CD14-positive monocyte (primary cell): ENCODE data around the gene GMEB2. TPM values are rescaled to one million over a fixed set of nuclear protein-coding genes. Genes with fewer than 3 reads are reported as not detected.

Experiments
- DNase-seq, 3 donors: peaks; one replicate each; pipeline ENCODE4 v3.0.0-alpha.2; 2011 to 2022
- H2AFZ ChIP-seq: 2 replicates; pipeline ENCODE4 v1.6.0; 2012; ENCODE audit warnings: mild to moderate bottlenecking, low read depth, low read length, inconsistent platforms; ENCODE audit not compliant: insufficient read depth, poor library complexity, severe bottlenecking
- H3K27ac ChIP-seq, 2 donors: 1 replicate in 1 of 2; 2 replicates in 1 of 2; pipeline ENCODE4 v1.5.1; 2012 to 2013; ENCODE audit warnings: low read length in 2 of 2, control low read depth in 1 of 2, inconsistent platforms in 1 of 2, low read depth in 1 of 2, mild to moderate bottlenecking in 1 of 2
- H3K27me3 ChIP-seq, 2 donors: one replicate each; pipeline versions ENCODE4 v1.6.0 to v1.6.1; 2011 to 2013; ENCODE audit warnings: low read length in 2 of 2; ENCODE audit not compliant: control insufficient read depth in 2 of 2, insufficient read depth in 2 of 2
- H3K36me3 ChIP-seq, 2 donors: replicated peaks in 1 of 2; 1 replicate in 1 of 2; 2 replicates in 1 of 2; pipeline versions ENCODE4 v1.5.1 to v1.6.1; 2012 to 2013; ENCODE audit warnings: low read length in 2 of 2, control low read depth in 1 of 2, inconsistent platforms in 1 of 2, mild to moderate bottlenecking in 1 of 2; ENCODE audit not compliant: insufficient read depth in 2 of 2, control insufficient read depth in 1 of 2
- H3K4me1 ChIP-seq, 2 donors: 1 replicate in 1 of 2; 2 replicates in 1 of 2; pipeline versions ENCODE4 v1.5.1 to v1.6.1; 2012 to 2013; ENCODE audit warnings: low read length in 2 of 2, control low read depth in 1 of 2, inconsistent platforms in 1 of 2, mild to moderate bottlenecking in 1 of 2, moderate library complexity in 1 of 2; ENCODE audit not compliant: insufficient read depth in 2 of 2, control insufficient read depth in 1 of 2
- H3K4me2 ChIP-seq: replicated peaks from 2 replicates; pipeline ENCODE3; 2012; ENCODE audit warnings: low read length, moderate library complexity, mild to moderate bottlenecking; ENCODE audit not compliant: poor library complexity, severe bottlenecking; ENCODE audit errors: extremely low read depth
- H3K4me3 ChIP-seq, 3 experiments: fragments of 200-600 bp in 1 of 3; sonication (generic) in 1 of 3; replicated peaks in 1 of 3; 1 replicate in 2 of 3; 2 replicates in 1 of 3; pipeline ENCODE4 v1.5.1; 2011 to 2013; ENCODE audit warnings: low read length in 3 of 3, mild to moderate bottlenecking in 3 of 3, control low read depth in 2 of 3, low read depth in 2 of 3, inconsistent platforms in 1 of 3, moderate library complexity in 1 of 3
- H3K79me2 ChIP-seq: 2 replicates; pipeline ENCODE4 v1.6.0; 2012; ENCODE audit warnings: mild to moderate bottlenecking, control low read depth, inconsistent platforms, low read length, moderate library complexity; ENCODE audit not compliant: insufficient read depth
- H3K9ac ChIP-seq: 2 replicates; pipeline ENCODE4 v1.6.0; 2017; ENCODE audit warnings: low read length, mild to moderate bottlenecking; ENCODE audit not compliant: insufficient read depth, poor library complexity, severe bottlenecking
- H3K9me3 ChIP-seq, 2 donors: replicated peaks in 1 of 2; 1 replicate in 1 of 2; 2 replicates in 1 of 2; pipeline versions ENCODE4 v1.5.1 to v1.6.1; 2012 to 2013; ENCODE audit warnings: low read length in 2 of 2, control low read depth in 1 of 2; ENCODE audit not compliant: control insufficient read depth in 1 of 2, insufficient read depth in 1 of 2
- H4K20me1 ChIP-seq: 2 replicates; pipeline ENCODE4 v1.6.0; 2012; ENCODE audit warnings: mild to moderate bottlenecking, low read length, control low read depth, moderate library complexity; ENCODE audit not compliant: insufficient read depth
- H3K27ac Mint-ChIP-seq, 7 donors: one replicate each; pipeline ENCODE4 v1.8.0; 2020; ENCODE audit warnings: mild to moderate bottlenecking in 7 of 7, mixed read lengths in 7 of 7, moderate library complexity in 6 of 7, inconsistent platforms in 2 of 7
- H3K27me3 Mint-ChIP-seq, 3 donors: one replicate each; pipeline ENCODE4 v1.8.0; 2021 to 2022; ENCODE audit warnings: low read depth in 3 of 3, mild to moderate bottlenecking in 3 of 3, mixed read lengths in 3 of 3, moderate library complexity in 3 of 3, inconsistent platforms in 1 of 3
- H3K36me3 Mint-ChIP-seq, 2 donors: one replicate each; pipeline ENCODE4 v1.8.0; 2020; ENCODE audit warnings: mixed read lengths in 2 of 2, inconsistent platforms in 1 of 2, mild to moderate bottlenecking in 1 of 2
- H3K4me1 Mint-ChIP-seq: one replicate; pipeline ENCODE4 v1.8.0; 2020; ENCODE audit warnings: mild to moderate bottlenecking, mixed read lengths
- H3K4me3 Mint-ChIP-seq, 2 donors: one replicate each; pipeline ENCODE4 v1.8.0; 2020; ENCODE audit warnings: mild to moderate bottlenecking in 2 of 2, mixed read lengths in 2 of 2, moderate library complexity in 1 of 2
- H3K9me3 Mint-ChIP-seq, 7 donors: one replicate each; pipeline ENCODE4 v1.8.0; 2020 to 2022; ENCODE audit warnings: mixed read lengths in 7 of 7, mild to moderate bottlenecking in 6 of 7, moderate library complexity in 6 of 7, inconsistent platforms in 2 of 7
- CTCF ChIP-seq: fragments of 200-600 bp; IDR thresholded peaks from one replicate; pipeline ENCODE4 v1.8.0; 2022; ENCODE audit warnings: antibody characterized with exemption, mild to moderate bottlenecking
- WGBS: methylation state at CpG from one replicate; pipeline ENCODE4 v1.1.5; 2013; ENCODE audit warnings: missing lambda C conversion rate; ENCODE audit not compliant: insufficient coverage; 5-methylcytosine and 5-hydroxymethylcytosine counted together
- intact Hi-C, 2 donors: fragments of 100-400 bp; cut with micrococcal nuclease; formaldehyde crosslinking; loops; one replicate each; pipeline versions ENCODE4 v1.15.0 to v1.15.1; 2023
- polyA plus RNA-seq, 3 donors: library from polyadenylated mRNA; depleted of rRNA in 1 of 3; unstranded in 2 of 3; stranded (reverse) in 1 of 3; fragments of 300-500 nt in 2 of 3; fragments of >200 nt in 1 of 3; fragmentation: Illumina TruSeq in 2 of 3; gene quantifications; 1 replicate in 2 of 3; 2 replicates in 1 of 3; pipeline ENCODE4 v1.2.3, GENCODE V29; 2012 to 2021

Gene GMEB2
- polyA plus RNA-seq, 3 donors = 2.7 to 11.7 (median 3.8) TPM

- no peaks in the 10 kb centered on the region for H3K27me3 ChIP-seq
- H3K4me2 ChIP-seq = no peak overlapping the region
- Mint-ChIP-seq H3K27me3 (peaks cover 0 to 6% (median 2%) of the 10 kb centered on the region in 3 donors), H3K36me3 (peaks cover 64 to 94% of the 10 kb centered on the region in 2 donors), H3K27ac (peak overlapping the region in 1 of 7 donors; percentile 17), H3K9me3 (no peaks in the 10 kb centered on the region), H3K4me3 (no peak overlapping the region), H3K4me1 (peaks cover 8% of the 10 kb centered on the region)
- no peak overlapping the region for H3K4me3 ChIP-seq
- intact Hi-C loops = no loop called here
- no peak overlapping the region for H3K9ac ChIP-seq
- H3K4me1 ChIP-seq = peaks cover 0 to 5% of the 10 kb centered on the region in 2 donors
- H2AFZ ChIP-seq = no peak overlapping the region
- H3K79me2 ChIP-seq = no peaks in the 10 kb centered on the region
- TF ChIP-seq CTCF = no peak
- no peak for DNase-seq
- no peaks in the 10 kb centered on the region for H3K9me3 ChIP-seq
- over 99% methylated on average over 12 of the region's 13 CpGs for WGBS
- H3K27ac ChIP-seq = no peak overlapping the region
- H3K36me3 ChIP-seq = peaks cover 49 to 83% of the 10 kb centered on the region in 2 donors
- peaks cover 4% of the 10 kb centered on the region for H4K20me1 ChIP-seq
Observed at GRCh38 chr20:63592661-63593060, 34.2 kb downstream of the GMEB2 start.

GRCh38 chr20:63591786-63592355 lies 35.0 kb downstream of the GMEB2 start:
- intact Hi-C loops = no loop called here
- H3K36me3 ChIP-seq = peaks cover 46 to 77% of the 10 kb centered on the region in 2 donors

More at GRCh38 chr20:63591786-63592355, 35.0 kb downstream of the GMEB2 start:
- Mint-ChIP-seq H3K9me3 (no peaks in the 10 kb centered on the region), H3K4me1 (peaks cover 13% of the 10 kb centered on the region), H3K4me3 (no peak overlapping the region), H3K36me3 (peaks cover 66 to 94% of the 10 kb centered on the region in 2 donors), H3K27me3 (peaks cover 0 to 4% (median 2%) of the 10 kb centered on the region in 3 donors), H3K27ac (peak overlapping the region in 1 of 7 donors; percentile 24)
- 94% methylated on average over 25 of the region's 28 CpGs for WGBS
- Histone ChIP-seq H3K27me3 (no peaks in the 10 kb centered on the region), H3K9ac (no peak overlapping the region), H3K4me2 (no peak overlapping the region), H3K4me3 (no peak overlapping the region), H2AFZ (no peak overlapping the region), H3K27ac (no peak overlapping the region), H3K9me3 (no peaks in the 10 kb centered on the region), H4K20me1 (peaks cover 4% of the 10 kb centered on the region), H3K4me1 (peaks cover 0 to 7% of the 10 kb centered on the region in 2 donors), H3K79me2 (no peaks in the 10 kb centered on the region)
- TF ChIP-seq CTCF = no peak
- DNase-seq = no peak
